Fibroblast of mammary gland (primary cell): ENCODE measurements around the gene LARGE1.

Experiments used
- DNase-seq: peaks from one replicate; pipeline ENCODE4 v3.0.0-alpha.2; 2010; ENCODE audit warnings: low read depth
- H3K4me3 ChIP-seq: 2 replicates; pipeline ENCODE4 v1.5.1; 2011; ENCODE audit warnings: low read depth, mild to moderate bottlenecking, low read length, moderate library complexity; ENCODE audit not compliant: control insufficient read depth
- CTCF ChIP-seq: conservative IDR thresholded peaks from 2 replicates; pipeline ENCODE4 v1.5.1; 2011; ENCODE audit warnings: low read depth, low read length, inconsistent platforms; ENCODE audit not compliant: control insufficient read depth, insufficient read depth

Gene LARGE1

GRCh38 chr22:33747576-33748180, 172.6 kb downstream of the LARGE1 start:
- no peak for TF ChIP-seq CTCF
- DNase-seq = no peak
- no peak overlapping the region for H3K4me3 ChIP-seq

GRCh38 chr22:33747029-33747428, 173.2 kb downstream of the LARGE1 start:
- no peak overlapping the region for H3K4me3 ChIP-seq
- no peak for DNase-seq
- TF ChIP-seq CTCF = no peak

- DNase-seq = no peak
- H3K4me3 ChIP-seq = no peak overlapping the region
- TF ChIP-seq CTCF = no peak
Observed at GRCh38 chr22:33746501-33746928, 173.8 kb downstream of the LARGE1 start.

- DNase-seq = no peak
- TF ChIP-seq CTCF = no peak
- no peak overlapping the region for H3K4me3 ChIP-seq
Observed at GRCh38 chr22:33745501-33745900, 174.8 kb downstream of the LARGE1 start.

- no peak for DNase-seq
- TF ChIP-seq CTCF = no peak
- H3K4me3 ChIP-seq = no peak overlapping the region
Observed at GRCh38 chr22:33743756-33744155, 176.5 kb downstream of the LARGE1 start.

- TF ChIP-seq CTCF = no peak
- DNase-seq = no peak
- H3K4me3 ChIP-seq = no peak overlapping the region
Observed at GRCh38 chr22:33741025-33741424, 179.3 kb downstream of the LARGE1 start.

- TF ChIP-seq CTCF = no peak
- no peak overlapping the region for H3K4me3 ChIP-seq
- no peak for DNase-seq
Observed at GRCh38 chr22:33739516-33739915, 180.8 kb downstream of the LARGE1 start.
